Muscle of arm (tissue), 12 donors: Measurements from ENCODE around the gene BBLN. TPM values are rescaled to one million over a fixed set of nuclear protein-coding genes. Genes with fewer than 3 reads are reported as not detected.
"Not testable (repeated sequence)": the region's sequence is repeated elsewhere in the genome, so short reads cannot be mapped to it uniquely, and the experiment has no call there.

Experiments
- DNase-seq: peaks from one replicate; pipeline ENCODE4 v3.0.0-alpha.2; 2013
- polyA plus RNA-seq, 12 donors: library from polyadenylated mRNA; unstranded; fragments of 120-200 nt; gene quantifications; one replicate each; pipeline ENCODE4 v1.2.1, GENCODE V29; 2013; ENCODE audit not compliant: insufficient read length in 12 of 12

BBLN gene
- polyA plus RNA-seq, 12 donors, result 16.6 to 61.6 (median 22.2) TPM; not detected in 1

DNA sequence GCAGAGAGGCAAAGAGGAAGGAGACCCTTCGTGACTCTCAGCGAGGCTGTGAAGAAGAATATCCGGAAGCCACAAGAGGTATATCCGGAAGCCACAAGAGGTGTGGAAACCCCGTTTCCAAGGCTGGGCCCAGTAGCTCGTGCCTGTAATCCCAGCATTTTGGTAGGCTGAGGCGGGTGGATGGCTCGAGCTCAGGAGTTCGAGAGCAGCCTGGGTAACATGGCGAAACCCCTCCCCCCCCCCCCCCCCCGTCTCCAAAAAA, 612 bp upstream of the BBLN start:
- no peak for DNase-seq

DNA sequence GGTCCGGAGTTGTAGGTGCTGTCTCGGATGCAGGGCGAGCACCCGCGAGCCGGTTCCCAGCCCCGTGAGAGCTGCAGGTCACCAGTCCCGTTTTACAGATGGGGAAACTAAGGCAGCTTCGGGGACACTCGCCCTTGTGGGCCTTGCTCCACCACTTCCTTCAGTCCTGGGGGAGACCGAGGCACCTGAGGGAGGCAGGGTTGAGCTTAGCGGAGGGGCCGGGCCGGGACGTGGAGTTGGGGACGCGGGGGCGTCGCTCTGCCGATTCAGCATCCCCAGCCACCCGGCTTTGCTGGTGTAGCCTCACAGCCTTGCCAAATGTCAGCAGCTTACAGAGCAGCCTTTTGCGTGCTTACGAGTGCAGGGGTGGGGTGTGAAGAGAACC, 530 bp downstream of the BBLN start:
- no peak for DNase-seq

DNA sequence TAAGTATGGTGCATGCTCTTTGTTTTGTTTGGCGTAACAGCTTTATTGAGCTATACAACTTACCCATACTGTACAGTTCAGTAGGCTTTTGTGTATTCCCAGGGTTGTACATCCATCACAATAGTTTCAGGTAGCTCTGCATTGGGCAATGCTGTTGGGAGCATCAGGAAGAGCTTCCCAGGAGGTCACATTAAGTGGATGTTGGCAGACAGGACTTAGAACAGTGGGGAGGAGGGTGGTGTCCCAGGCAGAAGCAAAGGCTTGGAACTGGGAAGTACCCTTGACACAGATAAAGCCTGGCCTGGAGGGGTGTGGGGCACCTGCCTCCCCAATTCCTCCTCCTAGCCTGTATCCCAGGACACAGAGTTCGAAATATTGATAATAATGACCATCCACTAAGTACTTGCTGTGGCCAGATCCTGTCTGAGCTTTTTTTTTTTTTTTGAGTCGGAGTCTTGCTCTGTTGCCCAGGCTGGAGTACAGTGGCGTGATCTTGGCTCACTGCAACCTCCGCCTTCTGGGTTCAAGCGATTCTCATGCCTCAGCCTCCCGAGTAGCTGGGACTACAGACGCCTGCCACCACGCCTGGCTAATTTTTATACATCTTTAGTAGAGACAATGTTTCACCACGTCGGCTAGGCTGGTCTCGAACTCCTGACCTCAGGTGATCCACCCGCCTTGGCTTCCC, 1.3 kb downstream of the BBLN start:
- DNase-seq, result no peak

DNA sequence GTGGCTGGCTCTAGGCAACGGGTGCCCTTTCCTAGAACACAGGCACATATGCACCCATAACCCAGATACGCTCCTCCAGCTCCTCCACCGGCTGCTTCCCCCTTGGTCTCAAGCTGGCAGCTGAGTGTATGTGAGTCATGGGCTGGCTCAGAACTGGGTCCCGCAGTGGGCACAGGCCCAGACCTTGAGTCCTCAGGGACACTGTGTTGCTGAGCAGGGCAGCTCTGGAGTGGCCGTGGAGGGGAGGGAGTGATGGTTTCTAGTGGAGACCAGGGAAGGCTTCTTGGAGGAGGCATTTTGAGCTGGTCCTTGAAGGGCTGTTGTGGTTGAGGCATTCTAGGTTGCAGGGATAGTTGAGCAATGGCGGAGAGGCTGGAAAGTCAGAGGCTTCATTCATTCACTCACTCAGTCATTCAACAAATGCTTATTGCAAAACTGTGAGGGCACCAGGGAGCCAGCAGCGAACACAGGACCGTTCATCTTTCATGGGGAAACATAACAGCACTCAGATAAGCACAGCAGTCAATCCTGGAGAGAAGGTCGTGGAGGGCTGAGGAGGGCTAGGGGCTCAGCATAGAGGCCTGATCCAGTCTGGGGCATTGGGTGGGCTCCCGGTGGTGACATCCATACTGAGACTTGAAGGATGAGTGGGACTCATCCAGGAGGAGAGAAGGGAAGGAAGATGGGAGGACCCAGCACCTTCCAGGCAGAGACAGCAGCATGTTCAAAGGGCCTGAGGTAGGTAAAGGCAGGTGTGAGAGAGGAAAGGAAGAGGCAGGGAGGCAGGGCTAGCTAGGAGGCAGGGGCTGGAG, 2.4 kb downstream of the BBLN start:
- no peak for DNase-seq

DNA sequence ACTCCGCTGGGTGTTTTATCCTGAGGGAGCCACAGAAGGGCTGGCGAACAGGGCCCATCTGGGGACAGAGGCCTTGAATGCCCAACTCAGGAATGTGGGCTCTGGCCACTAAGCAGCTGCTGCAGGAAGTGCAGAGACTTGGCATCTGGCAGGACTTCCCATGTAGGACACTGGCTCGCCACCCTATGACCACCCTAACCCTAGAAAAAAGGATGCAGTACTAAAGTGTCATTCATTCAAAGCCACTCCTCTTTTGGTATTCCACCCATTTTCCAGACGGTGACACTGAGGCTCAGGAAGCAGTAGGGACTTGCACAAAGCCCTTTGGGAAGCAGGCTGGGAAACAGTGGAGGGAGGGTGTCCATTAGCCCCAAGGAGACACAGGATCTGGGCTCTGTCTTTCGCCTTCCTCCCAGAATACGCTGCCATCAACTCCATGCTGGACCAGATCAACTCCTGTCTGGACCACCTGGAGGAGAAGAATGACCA, 3.0 kb downstream of the BBLN start:
- no peak for DNase-seq

DNA sequence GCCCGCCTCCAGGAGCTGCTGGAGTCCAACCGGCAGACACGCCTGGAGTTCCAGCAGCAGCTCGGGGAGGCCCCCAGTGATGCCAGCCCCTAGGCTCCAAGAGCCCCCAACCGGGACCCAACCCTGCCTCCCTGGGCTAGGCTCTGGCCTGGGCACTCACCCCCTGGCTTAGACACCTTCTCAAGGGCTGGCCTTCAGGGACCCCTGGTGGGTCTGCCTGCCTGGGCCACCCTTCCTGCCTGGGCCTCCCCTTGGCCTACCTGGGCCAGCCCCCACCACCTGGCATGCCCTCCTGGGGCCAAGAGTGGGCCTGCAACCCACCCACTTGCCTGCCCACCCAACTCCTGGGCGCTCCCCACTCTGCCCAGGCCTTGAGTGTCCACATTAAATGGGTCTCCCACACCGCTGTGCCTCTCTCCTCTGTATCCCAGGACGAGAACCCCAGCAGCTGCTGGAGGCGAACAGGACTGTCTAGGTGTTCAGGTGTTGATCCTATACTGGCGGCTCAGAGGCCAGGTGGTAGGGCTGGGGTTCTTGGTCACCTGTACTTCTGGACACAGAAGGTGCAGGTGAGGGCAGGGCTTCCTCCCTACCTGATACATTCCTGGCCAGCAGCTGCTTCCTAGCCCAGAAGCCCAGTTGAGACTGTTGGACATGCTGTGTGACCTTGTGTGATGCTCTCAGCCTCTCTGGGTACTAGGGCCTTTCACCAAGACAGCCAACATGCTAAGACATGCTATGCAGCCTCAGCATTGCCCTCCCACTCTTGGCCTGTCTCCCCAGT, 3.6 kb downstream of the BBLN start:
- DNase-seq, result no peak

DNA sequence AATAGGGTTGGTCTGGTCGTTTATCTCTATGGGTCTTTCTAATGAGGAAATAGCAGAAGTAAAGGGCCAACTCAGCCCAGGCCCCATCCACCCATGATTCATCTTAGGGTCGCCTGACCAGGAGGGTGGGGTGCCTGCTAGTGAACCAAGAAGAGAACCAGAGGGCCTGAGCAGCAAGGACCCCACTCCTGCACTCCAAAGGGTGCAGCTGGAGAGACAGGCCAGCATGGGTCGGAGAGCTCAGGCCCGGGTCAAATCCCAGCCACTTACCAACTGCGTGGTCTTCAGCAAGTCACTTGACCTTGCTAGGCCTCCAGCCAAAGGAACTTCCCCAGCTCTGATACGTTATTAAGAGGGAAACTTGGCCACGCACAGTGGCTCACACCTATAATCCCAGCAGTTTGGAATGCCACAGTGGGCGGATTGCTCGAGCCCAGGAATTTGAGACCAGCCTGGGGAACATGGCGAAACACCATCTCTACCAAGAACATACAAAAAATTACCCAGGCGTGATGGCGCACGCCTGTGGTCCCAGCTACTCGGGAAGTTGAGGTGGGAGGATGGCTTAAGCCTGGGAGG, 4.3 kb downstream of the BBLN start:
- no peak for DNase-seq

DNA sequence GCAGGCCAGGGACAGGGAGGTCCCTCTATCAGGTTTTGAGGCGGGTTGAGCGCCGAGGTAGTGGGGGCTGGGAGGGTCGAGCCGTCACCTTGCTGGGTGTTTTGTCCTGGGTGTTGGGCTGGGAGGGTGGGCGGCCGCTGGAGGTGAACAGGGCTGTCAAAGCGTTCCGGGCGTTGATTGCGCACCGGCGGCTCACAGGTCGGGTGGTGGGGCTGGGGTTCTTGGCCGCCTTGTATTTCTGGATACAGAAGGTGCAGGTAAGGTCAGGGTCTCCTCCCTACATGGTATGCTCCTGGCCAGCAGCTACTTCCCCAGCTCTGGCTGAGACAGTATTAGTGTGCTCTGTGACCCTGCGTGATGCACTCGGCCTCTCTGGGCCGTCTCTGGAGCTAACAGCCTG, 6.1 kb downstream of the BBLN start:
- no peak for DNase-seq

DNA sequence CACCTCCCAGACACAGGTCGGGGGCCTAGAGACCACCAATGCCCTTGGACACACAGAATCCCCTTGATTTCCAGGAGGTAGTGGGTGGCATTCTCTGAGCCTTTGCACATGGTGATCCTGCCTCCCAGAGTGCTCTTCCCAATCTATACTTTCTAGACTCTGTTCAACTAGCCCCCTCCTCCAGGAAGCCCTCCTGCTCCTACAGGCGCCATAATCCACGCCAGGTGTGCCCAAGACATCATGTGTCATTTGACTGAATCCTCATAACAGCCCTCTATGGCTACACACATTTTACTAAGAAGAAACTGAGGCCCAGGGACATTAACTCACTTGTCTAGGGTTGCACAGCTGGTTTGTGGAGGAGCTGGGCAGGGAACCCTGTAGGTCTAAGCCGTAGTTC, 7.1 kb downstream of the BBLN start:
- no peak for DNase-seq

DNA sequence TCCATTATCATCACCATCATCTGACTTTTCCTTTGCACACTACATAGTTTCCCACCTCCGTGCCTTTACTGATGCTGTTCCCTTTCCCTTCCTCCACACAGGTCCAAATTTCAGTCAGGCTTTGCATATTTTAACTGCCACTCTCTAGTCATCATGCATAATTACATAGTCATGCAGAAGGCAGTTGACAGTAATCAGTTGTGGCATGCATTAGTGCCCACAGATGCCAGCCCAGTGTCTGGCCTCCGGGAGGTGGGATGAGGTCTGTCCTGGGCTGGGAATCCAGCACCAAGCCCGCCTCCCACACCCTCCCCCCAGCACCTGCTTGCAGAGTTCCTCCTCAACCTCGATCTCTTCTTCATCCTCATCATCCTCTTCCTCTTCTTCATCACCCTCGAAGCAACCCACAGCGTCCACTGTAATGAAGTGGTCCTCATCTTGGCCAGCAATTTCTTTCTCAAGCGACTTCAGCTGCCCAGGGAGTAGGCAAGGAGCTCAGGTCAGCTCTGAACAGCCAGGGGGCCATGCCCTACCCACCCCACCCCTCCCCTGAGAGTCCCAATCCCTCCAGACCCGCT, 8.8 kb downstream of the BBLN start:
- no peak for DNase-seq

DNA sequence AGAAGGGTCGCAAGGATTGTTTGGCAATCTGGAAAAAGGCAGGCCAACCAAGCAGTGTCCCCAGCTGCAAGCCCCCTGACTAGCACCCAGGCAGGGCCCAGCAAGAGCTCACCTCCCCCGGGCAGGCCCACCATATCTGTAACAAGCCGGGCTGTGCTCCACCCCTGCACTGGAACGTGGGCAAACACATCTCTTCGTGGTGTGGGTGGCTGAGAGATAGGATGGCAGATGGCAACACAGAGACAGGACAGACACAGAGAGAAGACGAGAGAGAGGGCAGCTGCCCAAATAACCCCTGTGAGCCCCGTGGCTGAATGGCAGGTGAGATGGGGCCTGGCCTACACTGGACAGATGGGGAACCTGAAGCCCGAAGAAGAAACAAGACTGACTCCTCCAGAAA, 9.4 kb downstream of the BBLN start:
- DNase-seq, result no peak

DNA sequence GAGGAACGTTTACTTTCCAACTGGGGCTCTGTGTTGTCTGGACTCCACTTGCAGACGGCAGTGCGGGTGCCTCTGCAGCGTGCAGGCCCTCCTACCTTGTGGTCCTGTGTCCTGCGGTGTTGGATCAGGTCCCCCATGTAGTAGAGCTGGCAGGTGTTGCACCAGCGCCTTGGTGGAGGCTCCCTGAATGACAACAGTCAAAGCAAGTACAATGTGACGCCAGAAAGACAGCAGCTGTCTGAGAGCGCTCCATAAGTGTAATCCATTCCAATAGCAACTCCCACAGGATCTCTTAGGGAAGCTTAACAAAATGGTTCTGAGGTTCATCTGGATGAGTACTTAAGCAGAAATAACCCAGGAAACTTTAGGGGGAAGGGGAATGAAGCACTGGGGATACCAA, 9.9 kb downstream of the BBLN start:
- DNase-seq, result no peak

DNA sequence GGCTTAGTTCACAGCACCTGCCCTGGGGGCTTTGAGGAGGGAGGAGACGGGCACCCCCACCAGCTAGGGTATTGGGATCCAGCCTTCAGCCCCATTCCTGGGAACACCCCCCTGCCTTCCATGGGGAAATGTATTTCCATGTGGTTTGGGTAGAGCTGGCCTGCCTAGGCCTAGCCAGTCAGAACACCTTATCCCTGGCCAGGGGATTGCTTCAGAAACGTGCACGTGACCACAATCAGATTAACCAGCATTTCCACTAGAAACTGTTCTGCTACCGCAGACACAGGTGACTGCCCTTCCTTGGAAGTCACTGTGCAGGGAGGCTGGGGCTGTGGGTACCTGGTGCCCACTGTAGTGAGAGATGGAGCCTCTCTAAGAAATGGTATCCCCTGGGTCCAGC, 14.0 kb downstream of the BBLN start:
- no peak for DNase-seq

DNA sequence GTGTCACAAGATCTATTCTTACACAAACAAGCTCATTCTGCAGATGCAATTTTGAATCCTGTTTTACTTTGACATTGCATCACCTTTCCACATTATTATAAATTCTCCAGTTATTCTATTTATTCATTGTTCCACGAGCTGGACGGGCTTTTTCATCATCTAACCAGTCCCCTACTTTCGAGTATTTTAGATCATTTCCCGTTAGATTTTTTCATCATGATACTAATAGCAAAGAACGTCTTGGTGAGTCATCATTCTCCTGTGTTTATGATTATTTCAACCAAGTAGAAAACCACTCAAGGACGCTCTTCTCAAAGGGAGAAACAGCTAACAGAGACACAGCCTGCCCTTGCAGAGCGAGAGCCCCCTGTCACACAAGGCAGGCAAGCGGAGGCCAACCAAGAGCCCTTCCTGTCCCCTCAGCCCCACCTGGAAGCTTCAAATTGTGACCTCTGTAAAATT, 15.1 kb downstream of the BBLN start:
- DNase-seq, result no peak

DNA sequence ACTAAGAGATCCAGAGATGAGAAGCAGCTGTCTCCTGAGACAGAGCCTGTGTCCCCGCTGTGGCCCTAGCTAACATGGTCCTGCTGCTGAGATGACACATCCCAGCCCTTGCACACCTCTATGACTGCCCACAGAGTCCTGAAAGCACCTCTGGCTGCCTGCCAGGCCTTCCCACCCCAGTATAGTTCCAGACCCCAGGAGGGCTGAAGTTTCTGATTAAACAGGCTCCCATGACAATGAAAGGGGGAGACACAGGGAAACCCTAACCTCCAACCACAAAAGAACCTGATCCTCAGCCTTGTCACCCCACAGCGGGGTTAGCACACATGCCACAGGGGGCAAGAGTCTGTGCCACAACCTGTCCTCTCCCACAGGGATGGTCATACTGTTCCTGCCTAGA, 15.7 kb downstream of the BBLN start:
- no peak for DNase-seq

DNA sequence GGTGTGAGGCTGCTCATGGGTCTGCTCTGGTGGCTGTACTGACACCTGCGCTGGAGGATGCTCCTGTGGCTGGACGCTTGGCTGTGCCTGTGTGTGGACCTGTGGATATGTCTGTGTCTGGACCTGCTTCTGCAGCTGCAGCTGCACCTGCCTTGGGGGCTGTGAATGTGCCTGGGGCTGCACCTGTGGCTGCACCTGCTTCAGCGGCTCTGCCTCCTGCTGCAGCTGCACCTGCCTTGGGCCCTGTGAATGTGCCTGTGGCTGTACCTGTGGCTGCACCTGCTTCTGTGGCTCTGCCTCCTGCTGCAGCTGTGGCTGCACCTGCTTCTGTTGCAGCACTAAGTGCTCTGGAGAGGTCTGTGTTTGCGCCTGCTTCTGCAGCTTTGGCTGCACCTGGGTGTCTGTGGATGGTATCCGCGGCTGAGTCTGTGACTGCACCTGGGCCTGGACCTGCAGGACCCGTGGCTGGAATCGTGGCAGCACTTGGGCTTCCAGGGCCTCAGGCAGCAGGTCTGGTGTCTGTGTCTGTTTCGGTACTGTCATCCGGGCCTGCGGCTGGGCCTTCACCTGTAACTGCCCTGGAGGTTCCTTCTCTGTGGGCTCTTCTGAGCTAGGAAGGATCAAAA, 18.9 kb downstream of the BBLN start:
- no peak for DNase-seq

DNA sequence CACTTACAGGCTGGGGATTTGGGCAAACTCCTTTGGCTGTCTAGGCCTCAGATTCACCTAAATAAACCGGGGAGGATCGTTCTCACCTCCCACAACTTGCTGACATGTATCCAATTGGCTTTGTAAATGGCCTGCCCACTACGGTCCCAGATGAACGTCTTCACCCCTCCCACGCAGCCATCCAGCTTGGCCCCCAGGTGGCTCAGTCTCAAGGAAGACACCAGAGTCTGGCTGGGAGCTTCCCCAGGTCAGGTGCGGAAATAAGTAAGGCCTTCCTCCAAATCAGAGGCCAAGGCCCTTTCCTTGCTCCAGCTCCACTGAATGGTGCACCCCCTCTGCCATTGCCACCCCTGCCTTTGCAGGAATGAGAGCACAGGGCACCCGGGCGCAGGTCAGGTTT, 19.9 kb downstream of the BBLN start:
- no peak for DNase-seq

DNA sequence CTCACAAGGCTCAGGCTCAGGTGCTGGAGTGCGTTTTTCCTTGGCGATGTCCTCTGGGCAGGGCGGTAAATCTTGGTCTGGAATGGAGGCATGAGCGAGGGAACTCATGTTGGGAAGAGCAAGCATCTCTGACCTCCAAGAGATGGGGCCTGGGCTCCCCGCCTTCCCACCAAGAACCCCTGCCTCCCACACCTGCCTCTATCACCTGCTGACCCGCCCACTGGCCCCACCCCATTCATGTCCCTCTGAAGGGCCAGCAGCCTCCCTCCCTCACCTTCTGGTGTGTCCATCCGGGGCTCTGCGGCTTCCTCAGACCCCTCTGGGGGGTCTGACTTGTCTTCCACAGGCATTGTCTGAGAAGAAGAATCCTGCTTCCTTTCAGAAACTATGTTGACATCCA, 20.4 kb downstream of the BBLN start:
- no peak for DNase-seq

DNA sequence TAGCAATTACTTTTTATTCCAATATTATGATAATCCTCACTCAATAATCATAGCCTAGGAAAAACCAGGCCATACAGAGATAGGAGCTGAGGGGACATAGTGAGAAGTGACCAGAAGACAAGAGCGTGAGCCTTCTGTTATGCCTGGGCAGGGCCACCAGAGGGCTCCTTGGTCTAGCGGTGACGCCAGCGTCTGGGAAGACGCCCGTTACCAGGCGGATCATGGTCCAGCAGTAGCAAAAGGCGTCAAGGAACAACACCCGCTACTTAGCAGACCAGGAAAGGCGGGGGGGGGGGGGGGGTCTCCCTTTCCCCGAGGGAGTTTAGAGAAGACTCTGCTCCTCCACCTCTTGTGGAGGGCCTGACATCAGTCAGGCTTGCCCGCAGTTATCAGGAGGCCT, 21.4 kb downstream of the BBLN start:
- DNase-seq, result not testable (repeated sequence)

DNA sequence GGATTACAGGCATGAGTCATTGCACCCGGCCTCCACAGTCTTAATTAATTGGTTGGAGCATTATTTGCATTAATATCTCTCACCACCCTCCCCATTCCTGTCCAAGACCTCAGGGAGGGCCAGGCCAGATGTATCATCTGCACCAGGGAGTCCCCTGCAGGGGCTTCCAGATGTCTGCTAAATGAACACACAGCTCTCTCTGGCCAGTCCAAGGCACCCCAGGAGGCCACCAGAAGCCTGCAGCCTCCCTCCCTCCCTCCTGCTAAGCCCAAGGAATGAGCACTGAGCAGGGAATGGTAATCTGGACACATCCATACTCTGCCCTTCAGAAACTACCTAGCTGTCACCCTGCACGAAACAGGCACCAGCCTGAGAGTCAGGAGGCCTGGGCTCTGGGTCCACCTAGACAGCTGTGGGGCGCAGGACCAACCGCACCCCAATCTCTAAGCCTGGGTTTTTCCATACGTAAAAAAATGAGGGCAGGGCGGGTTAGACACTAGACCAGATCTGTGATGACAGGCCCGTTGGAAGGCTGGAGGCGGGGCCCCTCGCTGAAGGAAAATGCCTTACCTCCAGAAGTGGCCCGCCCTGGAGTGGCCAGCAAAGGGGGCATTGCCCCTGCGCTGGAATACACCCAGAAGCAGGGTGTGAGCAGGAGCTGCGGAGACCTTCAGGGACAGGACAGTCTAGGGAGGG, 23.0 kb downstream of the BBLN start:
- no peak for DNase-seq
